Lung (tissue), 12 donors: ENCODE results near the gene APEX1. TPM values are rescaled to one million over a fixed set of nuclear protein-coding genes. Genes with fewer than 3 reads are reported as not detected.

Source experiments
- ATAC-seq: fragments of 200-7000 bp; cut with Tn5 transposase; one replicate; pipeline ENCODE4 v1.9.1; 2020; ENCODE audit warnings: moderate number of reproducible peaks; ENCODE audit not compliant: insufficient read depth, low FRiP score
- DNase-seq, 3 donors: peaks; one replicate each; pipeline ENCODE4 v3.0.0-alpha.2; 2013 to 2017
- H3K27ac ChIP-seq, 2 donors: one replicate each; pipeline ENCODE4 v1.5.1; 2013; ENCODE audit warnings: mild to moderate bottlenecking in 2 of 2, moderate library complexity in 2 of 2, control low read depth in 1 of 2, inconsistent platforms in 1 of 2, low read depth in 1 of 2, low read length in 1 of 2
- H3K27me3 ChIP-seq, 3 donors: one replicate each; pipeline ENCODE4 v1.5.1; 2013; ENCODE audit warnings: low read length in 2 of 3; ENCODE audit not compliant: control insufficient read depth in 3 of 3, insufficient read depth in 3 of 3
- H3K36me3 ChIP-seq, 4 donors: one replicate each; pipeline ENCODE4 v1.5.1; 2013; ENCODE audit warnings: low read length in 4 of 4, mild to moderate bottlenecking in 1 of 4, moderate library complexity in 1 of 4; ENCODE audit not compliant: control insufficient read depth in 4 of 4, insufficient read depth in 4 of 4
- H3K4me1 ChIP-seq, 5 donors: one replicate each; pipeline ENCODE4 v1.5.1; 2013; ENCODE audit warnings: low read length in 5 of 5, mild to moderate bottlenecking in 2 of 5, moderate library complexity in 1 of 5; ENCODE audit not compliant: control insufficient read depth in 5 of 5, insufficient read depth in 5 of 5
- H3K4me3 ChIP-seq: one replicate; pipeline ENCODE4 v1.5.1; 2013; ENCODE audit warnings: mild to moderate bottlenecking, control low read depth, moderate library complexity
- H3K9ac ChIP-seq, 2 donors: one replicate each; pipeline ENCODE4 v1.5.1; 2013; ENCODE audit warnings: low read length in 2 of 2, control low read depth in 1 of 2; ENCODE audit not compliant: insufficient read depth in 1 of 2
- H3K9me3 ChIP-seq, 4 donors: one replicate each; pipeline ENCODE4 v1.5.1; 2013; ENCODE audit warnings: low read length in 3 of 4, mild to moderate bottlenecking in 1 of 4, moderate library complexity in 1 of 4; ENCODE audit not compliant: control insufficient read depth in 4 of 4, insufficient read depth in 3 of 4
- CTCF ChIP-seq: IDR thresholded peaks from 2 replicates; pipeline ENCODE4 v1.5.1; 2012; ENCODE audit warnings: mild to moderate bottlenecking; ENCODE audit errors: control extremely low read depth, extremely low read depth
- WGBS, 2 donors: extraction: QIAGEN DNeasy Blood & Tissue Kit; methylation state at CpG; one replicate each; pipeline ENCODE4 v1.1.7; 2013; 5-methylcytosine and 5-hydroxymethylcytosine counted together
- polyA plus RNA-seq, 2 donors: library from polyadenylated mRNA; stranded (reverse); fragments of 200-250 nt; gene quantifications; one replicate each; pipeline ENCODE4 v1.2.1, GENCODE V29; 2013
- total RNA-seq, 2 donors: library from RNA; depleted of rRNA in 1 of 2; stranded (reverse); fragments of >200 nt in 1 of 2; gene quantifications; one replicate each; pipeline ENCODE4 v1.2.1, GENCODE V29; 2014 to 2021
- donor health status: control.
- donor health status: control.
- donor health status: Bipolar disorder and iron deficiency.
- donor health status: healthy.
- donor health status: DM: yes; HTN: yes; CAD: no.

The APEX1 gene
- total and polyA plus RNA-seq, 4 donors = 66.2 to 159 (median 120) TPM

GRCh38 chr14:20493634-20494033 is 38.6 kb downstream of the APEX1 start:
- Histone ChIP-seq H3K27me3 (no peaks in the 10 kb centered on the region), H3K4me1 (peaks cover 0 to 3% (median 0%) of the 10 kb centered on the region in 5 donors), H3K4me3 (no peak overlapping the region), H3K9me3 (no peaks in the 10 kb centered on the region), H3K36me3 (no peaks in the 10 kb centered on the region), H3K27ac (no peak overlapping the region), H3K9ac (no peak overlapping the region)
- no peak for TF ChIP-seq CTCF
- DNase-seq (peak in 1 of 3 donors; percentile 7), ATAC-seq (peak; percentile 27)
- WGBS, 2 donors = 13 to 47% methylated on average over 2 of the region's 2 CpGs

GRCh38 chr14:20494935-20495766 is 40.1 kb downstream of the APEX1 start:
- no peak for ATAC-seq
- 71 to 76% methylated on average over 8 of the region's 8 CpGs for WGBS, 2 donors

GRCh38 chr14:20498622-20499021 is 43.6 kb downstream of the APEX1 start:
- H3K9ac ChIP-seq = no peak overlapping the region

More at GRCh38 chr14:20494935-20495766, 40.1 kb downstream of the APEX1 start:
- H3K9me3 ChIP-seq = no peaks in the 10 kb centered on the region
- H3K9ac ChIP-seq = no peak overlapping the region
- H3K4me1 ChIP-seq = peaks cover 0 to 3% (median 0%) of the 10 kb centered on the region in 5 donors
- H3K4me3 ChIP-seq = no peak overlapping the region
- no peaks in the 10 kb centered on the region for H3K27me3 ChIP-seq
- H3K27ac ChIP-seq = no peak overlapping the region
- no peaks in the 10 kb centered on the region for H3K36me3 ChIP-seq
- DNase-seq = no peak
- TF ChIP-seq CTCF = no peak

More at GRCh38 chr14:20498622-20499021, 43.6 kb downstream of the APEX1 start:
- no peak overlapping the region for H3K4me3 ChIP-seq
- H3K27ac ChIP-seq = peak overlapping the region in 1 of 2 donors; percentile 80
- H3K4me1 ChIP-seq = peaks cover 0 to 3% (median 0%) of the 10 kb centered on the region in 5 donors
- TF ChIP-seq CTCF = no peak
- no peaks in the 10 kb centered on the region for H3K27me3 ChIP-seq
- no peak for ATAC-seq
- 55 to 74% methylated on average over 2 of the region's 2 CpGs for WGBS, 2 donors
- no peaks in the 10 kb centered on the region for H3K36me3 ChIP-seq
- H3K9me3 ChIP-seq = no peaks in the 10 kb centered on the region
- no peak for DNase-seq
